Measurements from ENCODE around the gene SYCP2.

SYCP2 gene

GRCh38 chr20:59821201-59821600 is 112.2 kb downstream of the SYCP2 start:
- DNase-seq (ENCODE audit: extremely low read depth, low read depth), result no peak
- no peak for TF ChIP-seq CTCF (IDR thresholded peaks at IDR 0.05; ENCODE audit: low read depth, low read length)

GRCh38 chr20:59820204-59821041 is 113.0 kb downstream of the SYCP2 start:
- no peak for DNase-seq (ENCODE audit: extremely low read depth, low read depth)

GRCh38 chr20:59819496-59820203 is 113.8 kb downstream of the SYCP2 start:
- DNase-seq (ENCODE audit: extremely low read depth, low read depth), result no peak
- TF ChIP-seq CTCF (IDR thresholded peaks at IDR 0.05; ENCODE audit: low read depth, low read length), result no peak

More at GRCh38 chr20:59820204-59821041, 113.0 kb downstream of the SYCP2 start:
- no peak for TF ChIP-seq CTCF (IDR thresholded peaks at IDR 0.05; ENCODE audit: low read depth, low read length)

GRCh38 chr20:59818911-59819310 is 114.5 kb downstream of the SYCP2 start:
- no peak for TF ChIP-seq CTCF (IDR thresholded peaks at IDR 0.05; ENCODE audit: low read depth, low read length)
- DNase-seq (ENCODE audit: extremely low read depth, low read depth), result no peak

- TF ChIP-seq CTCF (IDR thresholded peaks at IDR 0.05; ENCODE audit: low read depth, low read length), result no peak
- DNase-seq (ENCODE audit: extremely low read depth, low read depth), result no peak
These were observed 115.4 kb downstream of the SYCP2 start for GRCh38 chr20:59817846-59818615.

GRCh38 chr20:59817406-59817805 is 116.0 kb downstream of the SYCP2 start:
- no peak for TF ChIP-seq CTCF (IDR thresholded peaks at IDR 0.05; ENCODE audit: low read depth, low read length)
- DNase-seq (ENCODE audit: extremely low read depth, low read depth), result no peak
